H9 (cell line): ENCODE data around the gene ANTXR2. TPM values are rescaled to one million over a fixed set of nuclear protein-coding genes. Genes with fewer than 3 reads are reported as not detected.

Source experiments
- DNase-seq: peaks from one replicate; pipeline ENCODE4 v3.0.0-alpha.2; 2017
- H2AFZ ChIP-seq: one replicate; pipeline ENCODE4 v1.6.1; 2013; ENCODE audit warnings: mild to moderate bottlenecking, low read length, control low read depth, moderate library complexity
- H2AK5ac ChIP-seq: 2 replicates; pipeline ENCODE4 v1.6.1; 2013; ENCODE audit warnings: low read length, control low read depth, mixed read lengths; ENCODE audit not compliant: insufficient read length
- H2BK120ac ChIP-seq: one replicate; pipeline ENCODE4 v1.6.1; 2013; ENCODE audit warnings: low read depth, mild to moderate bottlenecking, low read length, control low read depth, inconsistent platforms; ENCODE audit not compliant: poor library complexity, severe bottlenecking
- H2BK12ac ChIP-seq: 2 replicates; pipeline ENCODE4 v1.6.1; 2013; ENCODE audit warnings: low read length, control low read depth, mixed read lengths, low read depth; ENCODE audit not compliant: insufficient read length
- H2BK15ac ChIP-seq: 2 replicates; pipeline ENCODE4 v1.6.1; 2013; ENCODE audit warnings: low read depth, low read length, control low read depth
- H2BK20ac ChIP-seq: one replicate; pipeline ENCODE4 v1.6.1; 2013; ENCODE audit warnings: low read depth, mild to moderate bottlenecking, low read length, control low read depth, inconsistent platforms; ENCODE audit not compliant: poor library complexity, severe bottlenecking
- H2BK5ac ChIP-seq: 2 replicates; pipeline ENCODE4 v1.6.1; 2013; ENCODE audit warnings: low read length, control low read depth, mixed read lengths; ENCODE audit not compliant: insufficient read length
- H3K14ac ChIP-seq: 2 replicates; pipeline ENCODE4 v1.6.1; 2013; ENCODE audit warnings: low read length, control low read depth; ENCODE audit not compliant: insufficient read depth
- H3K18ac ChIP-seq: 2 replicates; pipeline ENCODE4 v1.6.1; 2013; ENCODE audit warnings: low read depth, mild to moderate bottlenecking, mixed read lengths, low read length, control low read depth; ENCODE audit not compliant: insufficient read length
- H3K23ac ChIP-seq: 2 replicates; pipeline ENCODE4 v1.6.1; 2013; ENCODE audit warnings: low read length, control low read depth, mixed read lengths, low read depth; ENCODE audit not compliant: insufficient read length
- H3K23me2 ChIP-seq: 2 replicates; pipeline ENCODE4 v1.6.1; 2013; ENCODE audit warnings: low read depth, mild to moderate bottlenecking, mixed read lengths, low read length, control low read depth; ENCODE audit not compliant: insufficient read length, poor library complexity, severe bottlenecking
- H3K27ac ChIP-seq: 2 replicates; pipeline ENCODE4 v1.5.1; 2013; ENCODE audit warnings: low read length, control low read depth, mixed read lengths, low read depth; ENCODE audit not compliant: insufficient read length
- H3K27me3 ChIP-seq: 2 replicates; pipeline ENCODE4 v1.6.1; 2013; ENCODE audit warnings: low read length, control low read depth, inconsistent platforms; ENCODE audit not compliant: insufficient read depth
- H3K4ac ChIP-seq: 2 replicates; pipeline ENCODE4 v1.6.1; 2013; ENCODE audit warnings: low read depth, mild to moderate bottlenecking, control low read depth, inconsistent platforms, low read length, moderate library complexity
- H3K4me1 ChIP-seq: 2 replicates; pipeline ENCODE4 v1.6.1; 2013; ENCODE audit warnings: low read length, control low read depth, inconsistent platforms; ENCODE audit not compliant: insufficient read depth
- H3K4me2 ChIP-seq: 2 replicates; pipeline ENCODE4 v1.6.1; 2013; ENCODE audit warnings: low read length, control low read depth, mixed read lengths; ENCODE audit not compliant: insufficient read length, insufficient read depth
- H3K56ac ChIP-seq: 2 replicates; pipeline ENCODE4 v1.6.1; 2013; ENCODE audit warnings: low read depth, mild to moderate bottlenecking, mixed read lengths, low read length, control low read depth; ENCODE audit not compliant: insufficient read length
- H3K79me1 ChIP-seq: 2 replicates; pipeline ENCODE4 v1.6.1; 2013; ENCODE audit warnings: low read depth, mild to moderate bottlenecking, moderate library complexity, low read length, control low read depth, inconsistent platforms; ENCODE audit not compliant: insufficient read depth, poor library complexity, severe bottlenecking
- H3K79me2 ChIP-seq: 2 replicates; pipeline ENCODE4 v1.6.1; 2013; ENCODE audit warnings: low read length, control low read depth, inconsistent platforms; ENCODE audit not compliant: insufficient read depth
- H3K9ac ChIP-seq: 2 replicates; pipeline ENCODE4 v1.6.1; 2013; ENCODE audit warnings: low read length, control low read depth, mixed read lengths; ENCODE audit not compliant: insufficient read length; ENCODE audit errors: extremely low read depth
- H3K9me3 ChIP-seq: one replicate; pipeline ENCODE4 v1.6.1; 2013; ENCODE audit warnings: low read depth, low read length, inconsistent platforms; ENCODE audit not compliant: control insufficient read depth
- H3T11ph ChIP-seq: one replicate; pipeline ENCODE4 v1.6.1; 2013; ENCODE audit warnings: mild to moderate bottlenecking, low read length, control low read depth, inconsistent platforms
- H4K20me1 ChIP-seq: one replicate; pipeline ENCODE4 v1.6.1; 2013; ENCODE audit not compliant: control insufficient read depth, insufficient read length, insufficient read depth
- H4K5ac ChIP-seq: 2 replicates; pipeline ENCODE4 v1.6.1; 2013; ENCODE audit warnings: low read depth, mild to moderate bottlenecking, mixed read lengths, low read length, control low read depth; ENCODE audit not compliant: insufficient read length
- H4K8ac ChIP-seq: replicated peaks from 2 replicates; pipeline ENCODE4 v1.6.1; 2013; ENCODE audit warnings: low read length, control low read depth, mixed read lengths, low read depth; ENCODE audit not compliant: insufficient read length
- H4K91ac ChIP-seq: 2 replicates; pipeline ENCODE4 v1.6.1; 2013; ENCODE audit warnings: low read depth, mild to moderate bottlenecking, moderate library complexity, mixed read lengths, low read length, control low read depth; ENCODE audit not compliant: insufficient read length
- H3K27ac Mint-ChIP-seq, 3 experiments: 2 replicates in 2 of 3; 3 replicates in 1 of 3; pipeline ENCODE4 v1.8.0; 2020 to 2021; ENCODE audit warnings: mixed read lengths in 3 of 3, mild to moderate bottlenecking in 1 of 3, moderate library complexity in 1 of 3
- H3K27me3 Mint-ChIP-seq: 2 replicates; pipeline ENCODE4 v1.8.0; 2021; ENCODE audit warnings: low read depth, mild to moderate bottlenecking, moderate library complexity, mixed read lengths
- H3K36me3 Mint-ChIP-seq, 3 experiments: 2 replicates in 2 of 3; 3 replicates in 1 of 3; pipeline ENCODE4 v1.8.0; 2020 to 2021; ENCODE audit warnings: low read depth in 3 of 3, mixed read lengths in 3 of 3; ENCODE audit not compliant: insufficient read depth in 1 of 3
- H3K4me1 Mint-ChIP-seq, 2 experiments: 2 replicates each; pipeline ENCODE4 v1.8.0; 2020; ENCODE audit warnings: mixed read lengths in 2 of 2
- H3K4me3 Mint-ChIP-seq, 2 experiments: 2 replicates in 1 of 2; 3 replicates in 1 of 2; pipeline ENCODE4 v1.8.0; 2020 to 2021; ENCODE audit warnings: mild to moderate bottlenecking in 2 of 2, mixed read lengths in 2 of 2, moderate library complexity in 1 of 2
- H3K9me3 Mint-ChIP-seq, 2 experiments: 2 replicates in 1 of 2; 3 replicates in 1 of 2; pipeline ENCODE4 v1.8.0; 2020; ENCODE audit warnings: mild to moderate bottlenecking in 2 of 2, mixed read lengths in 2 of 2, moderate library complexity in 1 of 2
- WGBS: extraction: QIAGEN DNeasy Blood & Tissue Kit; methylation state at CpG from one replicate; pipeline ENCODE4 v1.1.7; 2013; ENCODE audit warnings: missing lambda C conversion rate, low lambda C conversion rate, mixed read lengths; ENCODE audit not compliant: insufficient read length; ENCODE audit errors: extremely low coverage; 5-methylcytosine and 5-hydroxymethylcytosine counted together
- total RNA-seq: library from RNA; stranded (reverse); gene quantifications from 2 replicates; pipeline ENCODE4 v1.2.1, GENCODE V29; 2021
- TF ChIP-seq, protein P1 (sequence below): fragments of 200-600 bp; sonication (generic); conservative IDR thresholded peaks from 3 replicates; pipeline ENCODE4 v1.8.0; 2021; ENCODE audit warnings: antibody characterized with exemption, mild to moderate bottlenecking

Gene ANTXR2
- total RNA-seq, 1 experiment from 2014 or later: 4.7 TPM

DNA sequence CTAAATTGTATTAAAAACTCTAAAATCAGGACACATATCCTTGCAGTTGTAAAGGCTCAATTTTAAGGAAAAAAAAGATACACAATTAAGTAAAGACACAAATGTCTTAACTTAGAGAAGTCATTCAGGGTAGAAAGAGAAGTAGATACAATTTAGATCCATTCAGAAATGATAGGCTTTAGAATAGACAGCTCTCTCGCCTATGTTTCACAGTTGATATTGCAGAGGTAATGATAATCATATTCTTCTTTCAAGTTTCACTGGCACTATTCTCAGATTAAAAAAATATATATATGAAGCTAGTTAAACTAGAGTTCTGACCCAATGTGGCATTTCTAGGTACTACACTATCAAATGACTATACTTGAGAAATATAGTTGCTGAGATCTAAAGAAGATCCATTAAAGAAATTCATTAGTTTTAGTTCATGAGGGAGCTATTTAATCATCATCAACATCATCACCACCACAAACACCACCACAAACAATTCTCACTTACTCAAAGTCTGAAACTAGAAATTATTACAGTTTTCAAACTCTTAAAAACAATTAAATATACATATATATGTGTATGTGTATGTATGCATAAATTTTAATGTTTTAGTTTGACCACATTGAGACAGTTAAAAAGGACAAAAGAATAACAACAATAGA, 93.1 kb downstream of the ANTXR2 start:
- H2BK12ac ChIP-seq: no peak overlapping the region
- no peak overlapping the region for H3K18ac ChIP-seq
- no peak overlapping the region for H3K4ac ChIP-seq
- no peaks in the 10 kb centered on the region for H4K20me1 ChIP-seq
- H3K4me1 ChIP-seq: no peaks in the 10 kb centered on the region
- no peak overlapping the region for H2BK15ac ChIP-seq
- H3K79me2 ChIP-seq: no peaks in the 10 kb centered on the region
- no peak overlapping the region for H2BK20ac ChIP-seq
- Mint-ChIP-seq H3K36me3 (peaks cover 0 to 1% (median 0%) of the 10 kb centered on the region in 3 experiments; a peak in 1 of 7 replicates), H3K9me3 (no peaks in the 10 kb centered on the region), H3K4me1 (peaks cover 0 to 3% of the 10 kb centered on the region in 2 experiments; a peak in 1 of 4 replicates), H3K4me3 (no peak overlapping the region), H3K27ac (no peak overlapping the region), H3K27me3 (no peaks in the 10 kb centered on the region)
- H4K5ac ChIP-seq: no peak overlapping the region
- no peak overlapping the region for H2AK5ac ChIP-seq
- no peak overlapping the region for H3K23ac ChIP-seq
- H3K56ac ChIP-seq: no peak overlapping the region
- H3K23me2 ChIP-seq: no peaks in the 10 kb centered on the region
- H3K27ac ChIP-seq: no peak overlapping the region
- H4K8ac ChIP-seq: no peak overlapping the region
- no peak overlapping the region for H3T11ph ChIP-seq
- no peak overlapping the region for H3K4me2 ChIP-seq
- no peak overlapping the region for H2AFZ ChIP-seq
- no peak for DNase-seq
- no CpG with 5 or more reads among the region's 1 CpG for WGBS
- H3K14ac ChIP-seq: no peak overlapping the region
- no peaks in the 10 kb centered on the region for H3K9me3 ChIP-seq
- no peaks in the 10 kb centered on the region for H3K27me3 ChIP-seq
- no peak overlapping the region for H2BK5ac ChIP-seq
- H4K91ac ChIP-seq: no peak overlapping the region
- no peaks in the 10 kb centered on the region for H3K79me1 ChIP-seq
- TF ChIP-seq, protein P1, sequence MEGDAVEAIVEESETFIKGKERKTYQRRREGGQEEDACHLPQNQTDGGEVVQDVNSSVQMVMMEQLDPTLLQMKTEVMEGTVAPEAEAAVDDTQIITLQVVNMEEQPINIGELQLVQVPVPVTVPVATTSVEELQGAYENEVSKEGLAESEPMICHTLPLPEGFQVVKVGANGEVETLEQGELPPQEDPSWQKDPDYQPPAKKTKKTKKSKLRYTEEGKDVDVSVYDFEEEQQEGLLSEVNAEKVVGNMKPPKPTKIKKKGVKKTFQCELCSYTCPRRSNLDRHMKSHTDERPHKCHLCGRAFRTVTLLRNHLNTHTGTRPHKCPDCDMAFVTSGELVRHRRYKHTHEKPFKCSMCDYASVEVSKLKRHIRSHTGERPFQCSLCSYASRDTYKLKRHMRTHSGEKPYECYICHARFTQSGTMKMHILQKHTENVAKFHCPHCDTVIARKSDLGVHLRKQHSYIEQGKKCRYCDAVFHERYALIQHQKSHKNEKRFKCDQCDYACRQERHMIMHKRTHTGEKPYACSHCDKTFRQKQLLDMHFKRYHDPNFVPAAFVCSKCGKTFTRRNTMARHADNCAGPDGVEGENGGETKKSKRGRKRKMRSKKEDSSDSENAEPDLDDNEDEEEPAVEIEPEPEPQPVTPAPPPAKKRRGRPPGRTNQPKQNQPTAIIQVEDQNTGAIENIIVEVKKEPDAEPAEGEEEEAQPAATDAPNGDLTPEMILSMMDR: no peak
- no peak overlapping the region for H3K9ac ChIP-seq
- no peak overlapping the region for H2BK120ac ChIP-seq
